ENCODE results near the gene OR2A2.
"Not testable (repeated sequence)": the region's sequence is repeated elsewhere in the genome, so short reads cannot be mapped to it uniquely, and the experiment has no call there.

OR2A2 gene

DNA sequence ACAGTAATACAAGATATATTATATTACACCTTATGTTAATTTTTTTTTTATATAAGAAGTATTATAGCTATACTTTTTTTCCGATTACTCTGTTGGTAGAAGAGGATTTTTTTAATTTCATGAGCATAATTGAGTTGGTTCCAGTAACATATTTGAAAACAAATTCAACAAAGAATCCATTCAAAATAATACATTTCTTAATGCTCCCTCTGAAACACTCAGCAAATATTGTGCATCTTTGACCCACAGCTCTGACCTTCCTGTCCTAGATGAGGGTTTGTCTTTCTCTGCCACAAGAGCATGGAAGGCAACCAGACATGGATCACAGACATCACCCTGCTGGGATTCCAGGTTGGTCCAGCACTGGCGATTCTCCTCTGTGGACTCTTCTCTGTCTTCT, at the start of gene OR2A2:
TSS of gene OR2A2 (plus strand) at position 301 of the 400 bp plus-strand sequence. CDS start at position 301, 0 bp downstream.
- DNase-seq: no peak

DNA sequence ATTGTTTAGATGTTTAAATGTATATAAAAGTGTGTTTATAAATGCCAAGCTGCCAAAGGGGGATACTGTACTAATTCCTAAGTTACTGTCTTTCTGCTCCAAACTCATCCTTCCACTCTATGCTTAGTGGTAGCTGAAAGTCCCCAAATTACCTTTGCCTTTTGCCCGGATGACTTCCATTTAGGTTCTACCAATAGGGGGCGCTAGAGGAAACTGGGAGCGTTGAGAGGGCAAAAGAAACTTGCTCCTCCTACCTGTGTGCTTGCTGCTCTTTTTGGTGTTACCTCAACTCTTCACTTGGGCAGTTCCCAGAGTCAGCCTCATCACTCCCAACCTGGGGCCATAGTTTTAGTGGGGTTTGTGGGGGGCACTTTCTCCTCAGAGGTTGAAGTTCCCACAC, 45.7 kb upstream of the OR2A2 start:
- no peak for DNase-seq

GRCh38 chr7:144069511-144069910, 39.9 kb upstream of the OR2A2 start, which contains the start of gene OR2A25:
TSS of gene OR2A25 (plus strand) at chr7:144069811. CDS start at chr7:144074220, 4,409 bp downstream.
- DNase-seq: no peak

- DNase-seq: no peak
Measured at GRCh38 chr7:144069953-144070352, 39.4 kb upstream of the OR2A2 start.

DNA sequence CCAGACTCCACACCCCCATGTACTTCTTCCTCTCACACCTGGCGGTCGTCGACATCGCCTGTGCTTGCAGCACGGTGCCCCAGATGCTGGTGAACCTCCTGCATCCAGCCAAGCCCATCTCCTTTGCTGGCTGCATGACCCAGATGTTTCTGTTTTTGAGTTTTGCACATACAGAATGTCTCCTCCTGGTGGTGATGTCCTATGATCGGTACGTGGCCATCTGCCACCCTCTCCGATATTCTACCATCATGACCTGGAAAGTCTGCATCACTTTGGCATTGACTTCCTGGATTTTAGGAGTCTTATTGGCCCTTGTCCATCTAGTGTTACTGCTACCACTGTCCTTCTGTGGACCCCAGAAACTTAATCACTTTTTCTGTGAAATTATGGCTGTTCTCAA, 35.0 kb upstream of the OR2A2 start:
- DNase-seq: no peak

GRCh38 chr7:144085978-144086377, 23.4 kb upstream of the OR2A2 start, which contains the start of gene OR2A12:
TSS of gene OR2A12 (plus strand) at chr7:144086278. CDS start at chr7:144095108, 8,830 bp downstream.
- DNase-seq: no peak

GRCh38 chr7:144086730-144087129, 22.7 kb upstream of the OR2A2 start:
- no peak for DNase-seq

- no peak for DNase-seq
Measured at GRCh38 chr7:144087230-144087629, 22.2 kb upstream of the OR2A2 start.

DNA sequence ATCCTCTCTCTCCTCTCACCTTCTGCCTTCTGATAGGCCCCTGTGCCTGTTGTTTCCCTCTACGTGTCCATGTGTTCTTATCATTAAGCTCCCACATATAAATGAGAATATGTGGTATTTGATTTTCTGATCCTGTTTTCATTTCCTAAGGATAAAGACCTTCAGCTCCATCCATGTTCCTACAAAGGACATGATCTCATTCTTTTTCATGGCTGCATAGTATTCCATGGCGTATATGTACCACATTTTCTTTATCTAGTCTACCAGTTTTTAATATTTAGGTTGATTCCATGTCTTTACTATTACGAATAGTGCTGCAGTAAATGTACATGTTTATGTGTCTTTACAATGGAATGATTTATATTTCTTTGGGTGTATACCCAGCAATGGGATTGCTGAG, 18.7 kb upstream of the OR2A2 start:
- DNase-seq: no peak

DNA sequence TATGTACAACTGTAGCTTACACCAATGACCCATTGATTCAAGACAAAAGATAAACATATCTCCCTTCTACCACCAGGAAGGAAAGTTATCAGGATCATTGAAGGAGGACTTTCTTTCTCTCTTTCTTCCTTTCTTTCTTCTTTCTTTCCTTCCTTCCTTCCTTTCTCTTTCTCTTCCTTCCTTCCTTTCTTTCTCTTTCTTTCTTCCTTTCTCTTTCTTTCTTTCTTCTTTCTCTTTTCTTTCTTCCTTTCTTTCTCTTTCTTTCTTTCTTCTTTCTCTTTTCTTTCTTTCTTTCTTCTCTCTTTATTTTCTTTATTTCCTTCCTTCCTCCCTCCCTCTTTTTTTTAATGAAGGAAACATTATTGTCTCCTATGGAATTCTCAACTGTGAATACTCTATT, 10.6 kb upstream of the OR2A2 start:
- no peak for DNase-seq

DNA sequence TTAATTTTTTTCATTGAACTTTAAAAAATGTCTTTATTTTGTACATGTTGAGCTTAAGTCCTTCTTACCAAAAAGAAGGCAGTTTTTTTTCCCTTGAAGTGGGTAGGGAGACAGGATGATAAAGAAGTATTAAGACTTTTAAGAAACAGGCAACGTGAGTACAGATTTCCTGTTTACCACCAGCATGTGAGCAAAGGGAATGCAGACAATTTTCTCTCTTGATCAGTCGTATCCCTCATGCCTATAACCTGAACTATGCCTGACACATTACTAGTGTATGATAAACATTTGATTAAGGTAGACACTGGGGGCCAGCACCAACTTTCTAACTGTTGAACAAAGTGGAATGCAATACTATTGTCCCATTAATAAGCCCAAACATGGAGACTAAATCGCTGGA, 8.8 kb upstream of the OR2A2 start:
- no peak for DNase-seq

DNA sequence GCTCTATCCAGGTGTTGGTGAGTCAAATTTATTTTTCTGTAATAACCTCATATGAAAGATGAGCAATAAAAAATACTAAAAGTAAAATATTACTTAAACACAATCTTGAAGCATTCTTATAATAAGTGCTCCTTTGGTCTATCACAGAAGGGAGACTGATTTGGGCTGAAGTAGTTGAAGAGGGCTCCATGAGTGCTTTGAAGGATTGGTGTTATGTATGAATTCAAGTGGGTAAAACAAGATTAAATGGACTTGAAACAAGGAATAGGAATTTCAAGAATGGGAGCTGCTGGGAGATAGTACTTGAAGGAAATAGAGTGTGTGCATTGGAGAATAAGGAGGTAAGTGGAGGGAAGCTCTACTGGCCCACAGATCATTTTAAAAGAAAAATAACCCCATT, 7.3 kb upstream of the OR2A2 start:
- peak; percentile 68 for DNase-seq

DNA sequence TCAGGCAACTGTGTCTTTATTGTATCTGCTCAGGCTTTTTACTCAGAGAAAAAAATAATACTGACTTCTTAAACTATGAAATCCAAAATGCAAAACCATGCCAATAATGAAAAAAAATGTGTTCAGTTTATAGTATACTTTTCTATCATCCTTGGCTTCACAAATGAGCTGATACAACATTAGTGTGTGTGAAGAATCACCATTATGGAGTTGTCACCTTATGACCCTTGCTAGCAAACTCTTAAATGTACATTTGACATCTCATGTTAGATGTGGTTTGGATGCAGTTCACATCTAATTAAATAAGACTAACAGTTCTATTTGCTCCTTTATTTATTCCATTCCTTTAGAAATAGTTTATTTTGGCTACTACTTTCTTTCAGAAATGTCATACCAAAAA, 4.2 kb upstream of the OR2A2 start:
- DNase-seq: no peak

DNA sequence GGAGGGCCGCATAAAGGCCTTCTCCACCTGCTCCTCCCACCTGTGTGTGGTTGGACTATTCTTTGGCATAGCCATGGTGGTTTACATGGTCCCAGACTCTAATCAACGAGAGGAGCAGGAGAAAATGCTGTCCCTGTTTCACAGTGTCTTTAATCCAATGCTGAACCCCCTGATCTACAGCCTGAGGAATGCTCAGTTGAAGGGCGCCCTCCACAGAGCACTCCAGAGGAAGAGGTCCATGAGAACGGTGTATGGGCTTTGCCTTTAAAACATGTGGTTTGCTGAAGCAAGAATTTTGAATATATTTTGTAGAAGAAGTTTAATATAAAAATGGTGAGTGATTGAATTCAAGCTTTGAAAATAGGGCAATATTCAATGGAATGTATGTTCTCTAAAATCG, 889 bp downstream of the OR2A2 start:
- DNase-seq: no peak

DNA sequence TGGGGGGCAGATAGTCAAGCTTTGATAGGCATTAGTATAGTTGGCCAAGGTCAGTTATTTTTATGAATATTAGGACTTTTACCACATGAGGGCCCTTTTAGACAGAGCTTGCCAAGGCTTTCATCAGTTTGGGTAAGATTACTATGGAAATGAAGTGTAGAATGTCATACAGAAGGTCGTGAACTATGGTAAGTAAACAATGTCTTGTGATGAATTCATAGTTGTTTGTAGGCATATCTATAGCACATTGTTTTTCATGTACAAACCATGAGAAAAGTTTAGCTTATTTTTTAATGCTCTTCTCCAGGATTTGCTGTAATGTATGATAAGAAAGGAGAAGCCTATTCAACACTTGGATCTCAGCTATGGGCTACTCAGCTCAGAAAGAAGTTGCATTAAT, 4.3 kb downstream of the OR2A2 start:
- DNase-seq: no peak

GRCh38 chr7:144118341-144118740, 9.0 kb downstream of the OR2A2 start:
- DNase-seq: no peak

GRCh38 chr7:144122876-144123275, 13.5 kb downstream of the OR2A2 start, which contains the start of gene OR2A14:
TSS of gene OR2A14 (plus strand) at chr7:144123176. CDS start at chr7:144129113, 5,937 bp downstream.
- DNase-seq: no peak

- peak; percentile 11 for DNase-seq
Measured at GRCh38 chr7:144127714-144128334, 18.4 kb downstream of the OR2A2 start.

GRCh38 chr7:144129601-144130000, 20.2 kb downstream of the OR2A2 start:
- not testable (repeated sequence) for DNase-seq

DNA sequence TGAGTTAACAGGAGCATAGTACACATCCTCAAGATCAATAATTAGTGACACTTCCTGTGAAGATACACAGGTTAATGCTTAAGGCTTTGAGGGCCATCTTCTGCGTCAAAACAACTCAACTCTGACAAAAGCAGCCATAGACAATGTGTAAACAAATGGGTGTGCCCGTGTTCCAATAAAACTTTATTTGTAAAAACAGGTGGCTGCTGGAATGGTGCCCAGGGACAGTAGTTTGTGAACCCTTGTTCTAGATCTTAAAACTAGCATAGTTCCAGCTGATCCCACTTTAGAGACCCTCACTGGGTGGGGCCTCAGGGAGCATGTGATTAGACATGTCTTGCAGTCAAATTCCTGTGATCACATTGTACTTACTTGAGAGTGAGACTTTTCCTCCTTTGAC, 21.3 kb downstream of the OR2A2 start:
- no peak for DNase-seq

- no peak for DNase-seq
Measured at GRCh38 chr7:144132262-144132661, 22.9 kb downstream of the OR2A2 start.

DNA sequence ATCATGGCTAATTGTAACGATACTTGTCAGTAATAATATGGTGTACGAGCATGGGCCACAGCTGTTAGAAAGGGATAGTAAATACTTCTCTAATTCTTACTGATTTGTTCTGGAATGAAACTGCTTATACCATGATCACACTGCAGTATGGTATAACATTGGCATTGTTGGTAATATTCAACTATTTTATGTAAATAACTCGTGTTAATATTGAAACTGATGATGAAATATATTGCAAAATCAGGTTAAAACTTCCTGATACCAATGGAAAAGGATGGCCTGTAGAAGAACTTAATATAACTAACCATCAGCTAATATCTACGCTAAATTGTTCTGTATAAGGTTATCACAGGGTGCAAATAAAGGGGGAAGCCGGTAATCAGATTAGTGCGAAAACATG, 23.9 kb downstream of the OR2A2 start:
- no peak for DNase-seq

GRCh38 chr7:144134116-144134515, 24.7 kb downstream of the OR2A2 start:
- DNase-seq: no peak

DNA sequence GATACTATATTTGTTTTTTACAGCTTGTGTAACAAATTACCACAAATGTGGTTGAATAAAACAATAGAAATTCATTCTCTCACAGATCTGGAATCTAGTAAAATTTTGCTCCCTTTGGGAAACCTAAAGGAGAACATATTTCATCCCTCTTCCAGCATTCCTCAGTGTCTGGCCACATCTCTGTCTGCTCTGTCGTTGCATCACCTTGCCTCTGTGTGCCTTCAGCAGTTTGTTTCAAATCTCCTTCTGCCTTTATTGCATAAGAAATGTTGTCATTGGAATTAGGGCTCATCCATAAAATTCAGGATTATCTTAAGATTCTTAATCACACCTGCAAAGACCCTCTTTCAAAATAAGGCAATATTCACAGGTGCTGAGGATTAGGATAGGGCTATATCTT, 28.1 kb downstream of the OR2A2 start:
- DNase-seq: no peak

DNA sequence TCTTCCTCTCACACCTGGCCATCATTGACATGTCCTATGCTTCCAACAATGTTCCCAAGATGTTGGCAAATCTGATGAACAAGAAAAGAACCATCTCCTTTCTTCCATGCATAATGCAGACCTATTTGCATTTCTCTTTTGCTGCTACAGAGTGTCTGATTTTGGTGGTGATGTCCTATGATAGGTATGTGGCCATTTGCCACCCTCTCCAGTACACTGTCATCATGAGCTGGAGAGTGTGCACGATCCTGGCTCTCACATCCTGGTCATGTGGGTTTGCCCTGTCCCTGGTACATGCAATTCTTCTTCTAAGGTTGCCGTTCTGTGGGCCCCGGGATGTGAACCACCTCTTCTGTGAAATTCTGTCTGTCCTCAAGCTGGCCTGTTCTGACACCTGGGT, 32.8 kb downstream of the OR2A2 start:
- DNase-seq: no peak
